ENCODE results near the gene SHLD1. TPM values are rescaled to one million over a fixed set of nuclear protein-coding genes. Genes with fewer than 3 reads are reported as not detected.

SHLD1 gene
- total RNA-seq, 1 donor from 2014 or later = 10.0 TPM

DNA sequence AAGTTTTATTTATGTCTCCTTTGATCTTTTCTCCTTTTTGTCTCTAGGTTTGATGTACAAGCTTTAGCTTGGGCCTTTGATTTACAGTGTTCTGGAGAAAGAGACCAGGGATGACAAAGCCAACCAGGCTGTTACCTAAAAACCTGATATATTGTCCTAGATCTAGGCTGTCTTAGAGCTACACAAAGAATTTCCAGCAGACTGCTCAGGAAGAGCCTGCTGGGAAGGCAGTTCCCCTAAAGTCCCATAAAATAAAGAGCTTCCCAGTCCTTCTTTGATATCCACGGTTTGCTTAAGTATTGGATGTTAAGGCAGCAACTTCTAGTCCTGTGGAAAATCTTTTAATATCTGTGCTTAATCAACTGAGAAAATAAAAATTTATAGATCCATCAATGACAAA lies 70.5 kb downstream of the SHLD1 start:
- Mint-ChIP-seq H3K4me3 (no peak overlapping the region), H3K27me3 (ENCODE audit: low read depth) (no peaks in the 10 kb centered on the region), H3K4me1 (peaks cover 38% of the 10 kb centered on the region), H3K36me3 (peaks cover 5% of the 10 kb centered on the region), H3K9me3 (no peaks in the 10 kb centered on the region), H3K27ac (peak overlapping the region; percentile 75)
- TF ChIP-seq CTCF (IDR thresholded peaks at IDR 0.05; ENCODE audit: unreplicated experiment) = no peak
- no peak for DNase-seq (ENCODE audit: low spot score in 2 of 2, unreplicated experiment in 2 of 2)

DNA sequence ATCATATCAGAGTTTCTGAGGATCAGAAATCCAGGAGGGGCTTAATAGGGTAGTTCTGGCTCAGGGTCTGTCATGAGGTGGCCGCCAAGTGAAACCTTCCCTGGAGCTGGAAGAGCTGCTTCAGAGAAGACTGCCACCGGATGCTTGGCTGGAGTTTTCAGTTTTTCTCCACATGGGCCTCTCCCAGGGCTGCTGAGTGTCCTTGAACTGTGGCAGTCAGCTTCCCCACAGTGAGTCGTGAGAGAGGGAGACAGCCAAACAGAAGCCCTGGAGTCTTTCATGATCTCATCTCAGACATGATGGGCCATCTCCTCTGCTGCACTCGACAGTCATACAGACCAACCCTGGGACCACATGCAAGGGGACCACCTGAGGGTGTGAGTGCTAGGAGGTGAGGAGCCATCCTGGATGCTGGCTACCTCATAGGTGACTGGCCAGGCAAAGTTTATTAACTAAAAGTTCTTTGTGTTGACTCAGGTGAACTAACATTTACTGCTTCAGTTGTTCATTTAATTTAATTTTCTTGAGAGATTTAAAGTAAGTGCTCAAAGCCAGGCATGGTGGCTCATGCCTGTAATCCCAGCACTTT lies 71.5 kb downstream of the SHLD1 start:
- Mint-ChIP-seq H3K9me3 (no peaks in the 10 kb centered on the region), H3K36me3 (peaks cover 3% of the 10 kb centered on the region), H3K27me3 (ENCODE audit: low read depth) (no peaks in the 10 kb centered on the region), H3K4me3 (no peak overlapping the region), H3K4me1 (peaks cover 38% of the 10 kb centered on the region), H3K27ac (peak overlapping the region; percentile 69)
- no peak for TF ChIP-seq CTCF (IDR thresholded peaks at IDR 0.05; ENCODE audit: unreplicated experiment)
- DNase-seq (ENCODE audit: low spot score in 2 of 2, unreplicated experiment in 2 of 2) = no peak

- H3K27ac Mint-ChIP-seq = peak overlapping the region; percentile 24
- no peaks in the 10 kb centered on the region for H3K9me3 Mint-ChIP-seq
- H3K4me3 Mint-ChIP-seq = no peak overlapping the region
- H3K27me3 Mint-ChIP-seq (ENCODE audit: low read depth) = no peaks in the 10 kb centered on the region
- no peak for TF ChIP-seq CTCF (IDR thresholded peaks at IDR 0.05; ENCODE audit: unreplicated experiment)
- no peaks in the 10 kb centered on the region for H3K36me3 Mint-ChIP-seq
- H3K4me1 Mint-ChIP-seq = peaks cover 32% of the 10 kb centered on the region
- DNase-seq (ENCODE audit: low spot score in 2 of 2, unreplicated experiment in 2 of 2) = no peak
Observed at GRCh38 chr20:5822569-5822968, 72.4 kb downstream of the SHLD1 start.

- Mint-ChIP-seq H3K27me3 (ENCODE audit: low read depth) (no peaks in the 10 kb centered on the region), H3K4me1 (peaks cover 29% of the 10 kb centered on the region), H3K27ac (no peak overlapping the region), H3K36me3 (no peaks in the 10 kb centered on the region), H3K9me3 (no peaks in the 10 kb centered on the region), H3K4me3 (no peak overlapping the region)
- DNase-seq (ENCODE audit: low spot score in 2 of 2, unreplicated experiment in 2 of 2) = no peak
- no peak for TF ChIP-seq CTCF (IDR thresholded peaks at IDR 0.05; ENCODE audit: unreplicated experiment)
Observed at GRCh38 chr20:5825130-5825719, 75.0 kb downstream of the SHLD1 start.

GRCh38 chr20:5827098-5827853 lies 77.1 kb downstream of the SHLD1 start:
- Mint-ChIP-seq H3K36me3 (no peaks in the 10 kb centered on the region), H3K4me3 (no peak overlapping the region), H3K27ac (no peak overlapping the region), H3K4me1 (peaks cover 16% of the 10 kb centered on the region), H3K27me3 (ENCODE audit: low read depth) (no peaks in the 10 kb centered on the region), H3K9me3 (no peaks in the 10 kb centered on the region)
- TF ChIP-seq CTCF (IDR thresholded peaks at IDR 0.05; ENCODE audit: unreplicated experiment) = no peak
- no peak for DNase-seq (ENCODE audit: low spot score in 2 of 2, unreplicated experiment in 2 of 2)

All from mesothelial cell of epicardium (in vitro differentiated cells).